Retinal pigment epithelial cell (primary cell): ENCODE measurements around the gene HPSE2.

Experiments used
- DNase-seq: peaks from one replicate; pipeline ENCODE4 v3.0.0-alpha.2; 2010; ENCODE audit warnings: low read depth
- H3K4me3 ChIP-seq: 2 replicates; pipeline ENCODE4 v1.5.1; 2011; ENCODE audit warnings: mild to moderate bottlenecking, low read length, control low read depth, moderate library complexity
- TF ChIP-seq, protein P1 (sequence below): conservative IDR thresholded peaks from 2 replicates; pipeline ENCODE4 v1.5.1; 2011; ENCODE audit warnings: low read depth, low read length, control low read depth, inconsistent platforms

Gene HPSE2

DNA sequence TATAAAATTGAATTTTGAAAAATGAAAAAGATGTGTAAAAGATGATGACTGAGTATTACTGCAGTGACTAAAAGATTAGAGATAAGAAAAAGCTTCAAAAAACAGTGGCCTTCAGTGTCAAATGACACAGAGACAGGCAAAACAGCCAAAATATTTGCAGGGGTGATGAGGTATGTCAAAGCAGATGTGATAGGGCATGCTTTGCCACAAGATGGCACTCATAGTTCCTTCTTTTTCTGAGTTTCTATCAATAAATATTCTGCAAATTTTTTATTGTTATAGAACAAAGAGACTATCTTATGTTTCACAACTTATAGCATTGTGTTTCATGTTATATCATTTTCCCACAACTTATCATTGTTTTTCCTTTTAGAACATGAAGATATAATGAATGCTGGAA, 444.8 kb downstream of the HPSE2 start:
- TF ChIP-seq, protein P1, sequence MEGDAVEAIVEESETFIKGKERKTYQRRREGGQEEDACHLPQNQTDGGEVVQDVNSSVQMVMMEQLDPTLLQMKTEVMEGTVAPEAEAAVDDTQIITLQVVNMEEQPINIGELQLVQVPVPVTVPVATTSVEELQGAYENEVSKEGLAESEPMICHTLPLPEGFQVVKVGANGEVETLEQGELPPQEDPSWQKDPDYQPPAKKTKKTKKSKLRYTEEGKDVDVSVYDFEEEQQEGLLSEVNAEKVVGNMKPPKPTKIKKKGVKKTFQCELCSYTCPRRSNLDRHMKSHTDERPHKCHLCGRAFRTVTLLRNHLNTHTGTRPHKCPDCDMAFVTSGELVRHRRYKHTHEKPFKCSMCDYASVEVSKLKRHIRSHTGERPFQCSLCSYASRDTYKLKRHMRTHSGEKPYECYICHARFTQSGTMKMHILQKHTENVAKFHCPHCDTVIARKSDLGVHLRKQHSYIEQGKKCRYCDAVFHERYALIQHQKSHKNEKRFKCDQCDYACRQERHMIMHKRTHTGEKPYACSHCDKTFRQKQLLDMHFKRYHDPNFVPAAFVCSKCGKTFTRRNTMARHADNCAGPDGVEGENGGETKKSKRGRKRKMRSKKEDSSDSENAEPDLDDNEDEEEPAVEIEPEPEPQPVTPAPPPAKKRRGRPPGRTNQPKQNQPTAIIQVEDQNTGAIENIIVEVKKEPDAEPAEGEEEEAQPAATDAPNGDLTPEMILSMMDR: peak; percentile 43

DNA sequence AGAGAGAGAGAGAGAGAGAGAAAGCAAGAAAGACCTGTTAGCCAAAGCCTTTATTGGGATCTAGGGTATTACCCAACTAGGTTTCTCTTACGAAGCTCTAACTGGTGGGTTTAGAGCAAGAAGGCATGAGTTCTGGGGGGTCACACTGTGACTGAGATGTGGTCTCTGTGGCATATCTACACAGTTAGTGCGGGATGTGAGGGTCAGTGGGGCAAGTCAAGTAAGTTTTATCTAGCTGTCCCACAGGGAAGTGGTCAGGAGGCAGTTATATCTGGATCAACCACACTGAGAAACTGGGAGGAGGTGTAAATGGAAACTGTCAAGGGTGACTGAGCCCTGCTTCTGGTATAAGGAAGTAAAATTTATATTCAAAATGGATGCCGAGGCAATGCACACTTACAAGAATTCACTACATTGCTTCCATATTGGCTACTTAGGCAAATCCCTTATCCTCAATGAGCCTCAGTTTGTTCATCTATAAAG, 457.3 kb downstream of the HPSE2 start:
- no peak overlapping the region for H3K4me3 ChIP-seq
- DNase-seq: no peak
- TF ChIP-seq, protein P1: no peak

More for the DNA sequence above, 444.8 kb downstream of the HPSE2 start:
- DNase-seq: no peak
- no peak overlapping the region for H3K4me3 ChIP-seq

DNA sequence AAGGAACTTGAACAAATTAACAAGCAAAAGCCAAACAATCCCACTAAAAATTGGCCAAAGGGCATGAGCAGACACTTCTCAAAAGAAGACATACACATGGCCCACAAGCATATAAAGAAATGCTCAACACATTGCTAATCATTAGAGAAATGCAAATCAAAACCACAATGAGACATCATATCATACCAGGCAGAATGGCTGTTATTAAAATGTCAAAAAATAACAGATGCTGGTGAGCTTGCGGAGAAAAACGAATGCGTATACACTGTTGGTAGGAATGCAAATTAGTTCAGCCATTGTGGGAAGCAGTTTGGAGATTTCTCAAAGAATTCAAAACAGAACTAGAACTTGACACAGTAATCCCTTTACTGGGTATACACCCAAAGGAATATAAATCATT, 477.2 kb downstream of the HPSE2 start:
- H3K4me3 ChIP-seq: no peak overlapping the region
- no peak for DNase-seq
- TF ChIP-seq, protein P1: no peak

DNA sequence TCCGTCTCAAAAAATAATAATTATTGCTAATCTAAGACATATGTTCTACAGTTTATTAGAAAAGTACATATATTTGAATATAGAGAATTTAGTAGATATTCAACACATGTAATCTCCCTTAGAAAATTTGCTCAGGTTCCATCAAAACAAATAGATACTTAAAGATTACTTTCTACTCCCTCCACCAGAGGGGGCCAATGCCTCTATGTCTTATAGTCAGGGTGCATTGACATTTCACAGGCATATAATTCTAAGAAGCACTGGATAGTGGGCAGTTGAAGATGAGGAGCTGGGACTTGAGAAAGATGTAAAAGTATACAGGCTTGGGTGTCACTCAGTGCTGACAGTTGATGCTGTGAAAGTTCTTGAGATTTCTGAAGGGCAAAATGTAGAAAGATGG, 487.4 kb downstream of the HPSE2 start:
- TF ChIP-seq, protein P1: peak; percentile 43
- no peak overlapping the region for H3K4me3 ChIP-seq
- DNase-seq: no peak

DNA sequence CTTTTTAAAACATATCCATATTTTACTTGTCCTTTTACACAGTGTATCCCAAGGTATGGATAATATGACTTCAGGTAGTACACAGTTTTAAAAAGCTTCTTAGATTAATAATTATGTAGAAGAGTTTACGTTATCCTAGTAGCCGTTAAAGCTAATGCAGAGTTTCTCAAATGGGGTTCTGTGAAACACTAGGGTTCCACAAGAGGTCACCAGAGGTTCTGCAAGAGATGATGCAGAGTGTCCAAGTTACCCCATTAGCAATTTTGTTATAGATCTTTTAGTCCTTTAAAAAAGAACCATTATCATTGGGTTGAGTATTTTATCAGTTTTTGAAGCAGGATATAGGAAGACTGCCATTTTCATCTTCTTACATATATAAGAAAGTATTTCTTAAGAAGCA, 490.0 kb downstream of the HPSE2 start:
- no peak overlapping the region for H3K4me3 ChIP-seq
- TF ChIP-seq, protein P1: no peak
- no peak for DNase-seq

DNA sequence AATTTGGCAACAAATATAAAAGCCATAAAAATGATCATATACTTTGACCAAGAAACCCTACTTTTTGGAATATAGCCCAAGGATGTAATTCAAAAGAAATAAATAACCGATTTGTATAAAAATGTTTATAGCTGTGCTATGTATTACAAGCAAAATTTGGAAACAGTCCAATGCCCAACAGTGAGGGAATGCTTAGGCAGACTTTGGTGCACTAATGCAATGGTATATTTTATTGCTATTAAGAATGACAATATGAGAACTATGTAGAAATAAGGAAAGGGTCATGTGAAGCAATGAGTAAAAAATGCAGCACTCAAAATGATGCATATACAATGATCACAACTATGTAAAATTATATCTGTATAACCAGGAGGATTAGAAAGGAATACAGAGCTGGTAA, 515.1 kb downstream of the HPSE2 start:
- DNase-seq: no peak
- TF ChIP-seq, protein P1: no peak
- no peak overlapping the region for H3K4me3 ChIP-seq

DNA sequence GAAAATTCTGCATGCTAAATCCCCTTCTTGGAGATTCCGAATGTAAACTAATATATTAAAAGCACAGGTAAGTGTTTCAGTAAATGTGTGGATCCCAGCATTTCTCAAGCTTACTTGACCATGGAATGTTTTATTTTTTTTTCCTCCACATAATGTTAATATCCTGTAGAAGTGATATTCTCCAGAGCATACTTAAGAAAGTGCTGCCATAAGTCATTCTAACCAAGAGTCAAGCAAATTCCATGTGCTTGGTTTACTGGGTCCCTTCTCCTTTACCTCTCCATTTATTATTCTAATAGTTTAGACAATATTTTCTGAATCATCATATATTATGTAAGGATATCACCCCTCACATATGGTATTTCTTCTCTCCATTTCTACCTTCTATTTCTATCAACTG, 522.1 kb downstream of the HPSE2 start:
- TF ChIP-seq, protein P1: no peak
- no peak for DNase-seq
- no peak overlapping the region for H3K4me3 ChIP-seq
